ENCODE data around the gene CBX8. TPM values are rescaled to one million over a fixed set of nuclear protein-coding genes. Genes with fewer than 3 reads are reported as not detected.

The CBX8 gene
- total and polyA plus RNA-seq, 2 of the 13 experiments (the other 11 are each of a cell fraction or from before 2014, with no cell fraction given), result 0.34 to 12.6 TPM

GRCh38 chr17:79835953-79836509 is 39.2 kb upstream of the CBX8 start (continued):
- TF ChIP-seq ZNF275 (CRISPR knock-in tag; IDR thresholded peaks at IDR 0.05; ENCODE audit: borderline replicate concordance) (no peak), ETV5 (CRISPR knock-in tag; IDR thresholded peaks at IDR 0.05; ENCODE audit: borderline replicate concordance) (no peak), PHF20 (CRISPR knock-in tag; IDR thresholded peaks at IDR 0.05) (0 out of 2 replicates have a peak, but pooled peaks have one; percentile 9), POLR2G (IDR thresholded peaks at IDR 0.05; ENCODE audit: low read depth, low read length) (no peak; the same call in none of the 2 replicates), HES4 (CRISPR knock-in tag; IDR thresholded peaks at IDR 0.05; ENCODE audit: borderline replicate concordance) (no peak), CCDC6 (CRISPR knock-in tag; IDR thresholded peaks at IDR 0.05) (0 out of 2 replicates have a peak, but pooled peaks have one; percentile 30), ZNF788 (CRISPR knock-in tag; IDR thresholded peaks at IDR 0.05; ENCODE audit: borderline replicate concordance) (no peak), TEAD3 (CRISPR knock-in tag; optimal IDR thresholded peaks at IDR 0.05; ENCODE audit: borderline replicate concordance) (no peak), GMEB2 (CRISPR knock-in tag; IDR thresholded peaks at IDR 0.05; ENCODE audit: low read depth) (no peak), ZNF724P (CRISPR knock-in tag; IDR thresholded peaks at IDR 0.05; ENCODE audit: borderline replicate concordance) (no peak), REST (IDR thresholded peaks at IDR 0.05; ENCODE audit: borderline replicate concordance in 1 of 2, low read depth in 1 of 2, low read length in 2 of 2) (no peak), ZNF333 (CRISPR knock-in tag; IDR thresholded peaks at IDR 0.05; ENCODE audit: borderline replicate concordance) (no peak), EZH2 (conservative IDR thresholded peaks at IDR 0.05; ENCODE audit: low read depth, low read length) (no peak), ZNF660 (CRISPR knock-in tag; IDR thresholded peaks at IDR 0.05; ENCODE audit: borderline replicate concordance, low read depth) (no peak), TEAD2 (CRISPR knock-in tag; IDR thresholded peaks at IDR 0.05) (no peak)

All from HepG2 (cell line).